HEK293T (cell line): ENCODE data around the gene ARL4A.

Source experiments
- ARNT ChIP-seq: fragments of 450-650 bp; IDR thresholded peaks from 2 replicates; pipeline ENCODE4 v1.6.1; 2017; ENCODE audit warnings: mild to moderate bottlenecking
- BHLHE40 ChIP-seq: fragments of 450-650 bp; IDR thresholded peaks from 2 replicates; pipeline ENCODE4 v1.6.1; 2016; ENCODE audit warnings: mild to moderate bottlenecking, moderate library complexity, borderline replicate concordance
- ELF4 ChIP-seq: fragments of 450-650 bp; IDR thresholded peaks from 2 replicates; pipeline ENCODE4 v1.6.1; 2017; ENCODE audit warnings: antibody characterized with exemption
- FOXM1 ChIP-seq: fragments of 450-650 bp; IDR thresholded peaks from 2 replicates; pipeline ENCODE4 v1.6.1; 2017; ENCODE audit warnings: mild to moderate bottlenecking, borderline replicate concordance
- L3MBTL2 ChIP-seq: fragments of 450-650 bp; conservative IDR thresholded peaks from 2 replicates; pipeline ENCODE4 v1.6.1; 2016; ENCODE audit warnings: mild to moderate bottlenecking
- LEF1 ChIP-seq: fragments of 450-650 bp; IDR thresholded peaks from 2 replicates; pipeline ENCODE4 v1.6.1; 2017; ENCODE audit warnings: mild to moderate bottlenecking, borderline replicate concordance
- TARDBP ChIP-seq: fragments of 450-650 bp; IDR thresholded peaks from 2 replicates; pipeline ENCODE4 v1.6.1; 2016
- ZNF384 ChIP-seq: fragments of 450-650 bp; IDR thresholded peaks from 2 replicates; pipeline ENCODE4 v1.6.1; 2016
- TF ChIP-seq, protein P1 (sequence below): fragments of 450-650 bp; IDR thresholded peaks from 2 replicates; pipeline ENCODE4 v1.6.1; 2016

DNA sequence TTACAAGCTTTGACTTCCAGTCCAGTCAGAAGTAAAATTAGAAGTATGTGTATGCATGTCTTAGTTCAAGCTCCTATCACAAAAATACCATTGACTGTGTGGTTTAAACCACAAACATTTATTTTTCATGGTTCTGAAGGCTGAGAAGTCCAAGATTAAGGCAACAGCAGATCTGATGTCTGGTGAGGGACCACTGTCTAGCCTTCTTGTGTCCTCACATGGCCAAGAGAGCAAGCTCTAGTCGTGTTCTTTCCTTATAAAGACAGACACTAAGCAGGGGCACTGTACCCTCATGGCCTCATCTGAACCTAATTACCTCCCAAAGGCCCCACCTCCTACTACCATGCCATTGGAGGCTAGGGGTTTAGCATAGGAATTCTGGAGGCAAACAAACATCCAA, 41.3 kb upstream of the ARL4A start:
- TF ChIP-seq FOXM1 = no peak
- no peak for TF ChIP-seq LEF1
- TF ChIP-seq ELF4 = no peak
- TF ChIP-seq ZNF384 = no peak
- TF ChIP-seq, protein P1, sequence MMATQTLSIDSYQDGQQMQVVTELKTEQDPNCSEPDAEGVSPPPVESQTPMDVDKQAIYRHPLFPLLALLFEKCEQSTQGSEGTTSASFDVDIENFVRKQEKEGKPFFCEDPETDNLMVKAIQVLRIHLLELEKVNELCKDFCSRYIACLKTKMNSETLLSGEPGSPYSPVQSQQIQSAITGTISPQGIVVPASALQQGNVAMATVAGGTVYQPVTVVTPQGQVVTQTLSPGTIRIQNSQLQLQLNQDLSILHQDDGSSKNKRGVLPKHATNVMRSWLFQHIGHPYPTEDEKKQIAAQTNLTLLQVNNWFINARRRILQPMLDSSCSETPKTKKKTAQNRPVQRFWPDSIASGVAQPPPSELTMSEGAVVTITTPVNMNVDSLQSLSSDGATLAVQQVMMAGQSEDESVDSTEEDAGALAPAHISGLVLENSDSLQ = no peak
- no peak for TF ChIP-seq BHLHE40
- TF ChIP-seq TARDBP = no peak
- TF ChIP-seq L3MBTL2 = no peak
- no peak for TF ChIP-seq ARNT
